ENCODE results near the gene UBLCP1.
"Not testable (repeated sequence)": the region's sequence is repeated elsewhere in the genome, so short reads cannot be mapped to it uniquely, and the experiment has no call there.

Gene UBLCP1

GRCh38 chr5:159244890-159245289 lies 18.2 kb upstream of the UBLCP1 start:
- no peaks in the 10 kb centered on the region for H3K9me3 ChIP-seq (ENCODE audit: control insufficient read depth, low read length)
- H3K27me3 ChIP-seq (ENCODE audit: control insufficient read depth, insufficient read depth, low read length, poor library complexity, severe bottlenecking): peaks cover 17% of the 10 kb centered on the region
- no peaks in the 10 kb centered on the region for H3K4me1 ChIP-seq (ENCODE audit: control insufficient read depth, insufficient read depth, low read length)
- no peak overlapping the region for H3K4me3 ChIP-seq (ENCODE audit: insufficient read depth, low read depth, low read length)
- H3K36me3 ChIP-seq (ENCODE audit: control insufficient read depth, insufficient read depth, low read length): no peaks in the 10 kb centered on the region
- no peak overlapping the region for H3K27ac ChIP-seq (ENCODE audit: insufficient read depth, low read depth, low read length, poor library complexity, severe bottlenecking)

GRCh38 chr5:159249158-159249557 lies 13.9 kb upstream of the UBLCP1 start:
- H3K4me1 ChIP-seq (ENCODE audit: control insufficient read depth, insufficient read depth, low read length): no peaks in the 10 kb centered on the region
- peaks cover 17% of the 10 kb centered on the region for H3K27me3 ChIP-seq (ENCODE audit: control insufficient read depth, insufficient read depth, low read length, poor library complexity, severe bottlenecking)
- H3K36me3 ChIP-seq (ENCODE audit: control insufficient read depth, insufficient read depth, low read length): no peaks in the 10 kb centered on the region
- H3K27ac ChIP-seq (ENCODE audit: insufficient read depth, low read depth, low read length, poor library complexity, severe bottlenecking): no peak overlapping the region
- H3K4me3 ChIP-seq (ENCODE audit: insufficient read depth, low read depth, low read length): no peak overlapping the region
- WGBS, 2 experiments: 80% methylated on average over 1 of the region's 2 CpGs
- no peaks in the 10 kb centered on the region for H3K9me3 ChIP-seq (ENCODE audit: control insufficient read depth, low read length)

GRCh38 chr5:159252195-159252594 lies 10.9 kb upstream of the UBLCP1 start:
- no peaks in the 10 kb centered on the region for H3K9me3 ChIP-seq (ENCODE audit: control insufficient read depth, low read length)
- no peaks in the 10 kb centered on the region for H3K4me1 ChIP-seq (ENCODE audit: control insufficient read depth, insufficient read depth, low read length)
- H3K27me3 ChIP-seq (ENCODE audit: control insufficient read depth, insufficient read depth, low read length, poor library complexity, severe bottlenecking): peaks cover 32% of the 10 kb centered on the region
- no peak overlapping the region for H3K27ac ChIP-seq (ENCODE audit: insufficient read depth, low read depth, low read length, poor library complexity, severe bottlenecking)
- 0% methylated on average over 1 of the region's 1 CpG for WGBS, 2 experiments
- no peaks in the 10 kb centered on the region for H3K36me3 ChIP-seq (ENCODE audit: control insufficient read depth, insufficient read depth, low read length)
- no peak overlapping the region for H3K4me3 ChIP-seq (ENCODE audit: insufficient read depth, low read depth, low read length)

GRCh38 chr5:159257007-159257406 lies 6.1 kb upstream of the UBLCP1 start:
- H3K4me3 ChIP-seq (ENCODE audit: insufficient read depth, low read depth, low read length): no peak overlapping the region
- peaks cover 46% of the 10 kb centered on the region for H3K27me3 ChIP-seq (ENCODE audit: control insufficient read depth, insufficient read depth, low read length, poor library complexity, severe bottlenecking)
- H3K9me3 ChIP-seq (ENCODE audit: control insufficient read depth, low read length): no peaks in the 10 kb centered on the region
- no peaks in the 10 kb centered on the region for H3K4me1 ChIP-seq (ENCODE audit: control insufficient read depth, insufficient read depth, low read length)
- no peak overlapping the region for H3K27ac ChIP-seq (ENCODE audit: insufficient read depth, low read depth, low read length, poor library complexity, severe bottlenecking)
- H3K36me3 ChIP-seq (ENCODE audit: control insufficient read depth, insufficient read depth, low read length): no peaks in the 10 kb centered on the region

GRCh38 chr5:159257629-159258283 lies 5.3 kb upstream of the UBLCP1 start:
- 81 to 82% methylated on average over 4 to 5 of the region's 6 CpGs for WGBS, 2 experiments
- Histone ChIP-seq H3K4me1 (ENCODE audit: control insufficient read depth, insufficient read depth, low read length) (no peaks in the 10 kb centered on the region), H3K4me3 (ENCODE audit: insufficient read depth, low read depth, low read length) (no peak overlapping the region), H3K36me3 (ENCODE audit: control insufficient read depth, insufficient read depth, low read length) (no peaks in the 10 kb centered on the region), H3K9me3 (ENCODE audit: control insufficient read depth, low read length) (no peaks in the 10 kb centered on the region), H3K27me3 (ENCODE audit: control insufficient read depth, insufficient read depth, low read length, poor library complexity, severe bottlenecking) (peaks cover 47% of the 10 kb centered on the region), H3K27ac (ENCODE audit: insufficient read depth, low read depth, low read length, poor library complexity, severe bottlenecking) (no peak overlapping the region)

GRCh38 chr5:159258361-159258760 lies 4.7 kb upstream of the UBLCP1 start:
- H3K9me3 ChIP-seq (ENCODE audit: control insufficient read depth, low read length): no peaks in the 10 kb centered on the region
- H3K4me1 ChIP-seq (ENCODE audit: control insufficient read depth, insufficient read depth, low read length): no peaks in the 10 kb centered on the region
- H3K4me3 ChIP-seq (ENCODE audit: insufficient read depth, low read depth, low read length): no peak overlapping the region
- H3K36me3 ChIP-seq (ENCODE audit: control insufficient read depth, insufficient read depth, low read length): no peaks in the 10 kb centered on the region
- WGBS, 2 experiments: 94 to 95% methylated on average over 2 of the region's 2 CpGs
- H3K27ac ChIP-seq (ENCODE audit: insufficient read depth, low read depth, low read length, poor library complexity, severe bottlenecking): no peak overlapping the region
- H3K27me3 ChIP-seq (ENCODE audit: control insufficient read depth, insufficient read depth, low read length, poor library complexity, severe bottlenecking): peaks cover 47% of the 10 kb centered on the region

GRCh38 chr5:159260212-159260611 lies 2.9 kb upstream of the UBLCP1 start:
- not testable (repeated sequence) for H3K36me3 ChIP-seq (ENCODE audit: control insufficient read depth, insufficient read depth, low read length); H3K4me1 ChIP-seq (ENCODE audit: control insufficient read depth, insufficient read depth, low read length); H3K27ac ChIP-seq (ENCODE audit: insufficient read depth, low read depth, low read length, poor library complexity, severe bottlenecking); H3K9me3 ChIP-seq (ENCODE audit: control insufficient read depth, low read length); H3K4me3 ChIP-seq (ENCODE audit: insufficient read depth, low read depth, low read length)
- WGBS, 2 experiments: 64 to 67% methylated on average over 3 to 4 of the region's 4 CpGs
- H3K27me3 ChIP-seq (ENCODE audit: control insufficient read depth, insufficient read depth, low read length, poor library complexity, severe bottlenecking): peaks cover 40% of the 10 kb centered on the region

GRCh38 chr5:159262472-159262858 lies 625 bp upstream of the UBLCP1 start:
- Histone ChIP-seq H3K9me3 (ENCODE audit: control insufficient read depth, low read length) (no peaks in the 10 kb centered on the region), H3K4me3 (ENCODE audit: insufficient read depth, low read depth, low read length) (peak overlapping the region; percentile 96), H3K4me1 (ENCODE audit: control insufficient read depth, insufficient read depth, low read length) (peaks cover 6% of the 10 kb centered on the region), H3K36me3 (ENCODE audit: control insufficient read depth, insufficient read depth, low read length) (no peaks in the 10 kb centered on the region), H3K27ac (ENCODE audit: insufficient read depth, low read depth, low read length, poor library complexity, severe bottlenecking) (no peak overlapping the region), H3K27me3 (ENCODE audit: control insufficient read depth, insufficient read depth, low read length, poor library complexity, severe bottlenecking) (peaks cover 21% of the 10 kb centered on the region)
- WGBS, 2 experiments: 53 to 55% methylated on average over 10 of the region's 10 CpGs

- Histone ChIP-seq H3K27me3 (ENCODE audit: control insufficient read depth, insufficient read depth, low read length, poor library complexity, severe bottlenecking) (peaks cover 16% of the 10 kb centered on the region), H3K36me3 (ENCODE audit: control insufficient read depth, insufficient read depth, low read length) (no peaks in the 10 kb centered on the region), H3K4me3 (ENCODE audit: insufficient read depth, low read depth, low read length) (peak overlapping the region; percentile 96), H3K27ac (ENCODE audit: insufficient read depth, low read depth, low read length, poor library complexity, severe bottlenecking) (no peak overlapping the region), H3K9me3 (ENCODE audit: control insufficient read depth, low read length) (no peaks in the 10 kb centered on the region), H3K4me1 (ENCODE audit: control insufficient read depth, insufficient read depth, low read length) (peaks cover 6% of the 10 kb centered on the region)
- WGBS, 2 experiments: 5 to 6% methylated on average over 10 of the region's 10 CpGs
Observed at GRCh38 chr5:159263569-159263905, 447 bp downstream of the UBLCP1 start.

GRCh38 chr5:159266764-159267163 lies 3.7 kb downstream of the UBLCP1 start:
- not testable (repeated sequence) for H3K27me3 ChIP-seq (ENCODE audit: control insufficient read depth, insufficient read depth, low read length, poor library complexity, severe bottlenecking); H3K4me3 ChIP-seq (ENCODE audit: insufficient read depth, low read depth, low read length); H3K9me3 ChIP-seq (ENCODE audit: control insufficient read depth, low read length); H3K27ac ChIP-seq (ENCODE audit: insufficient read depth, low read depth, low read length, poor library complexity, severe bottlenecking); H3K4me1 ChIP-seq (ENCODE audit: control insufficient read depth, insufficient read depth, low read length); H3K36me3 ChIP-seq (ENCODE audit: control insufficient read depth, insufficient read depth, low read length)
- WGBS, 2 experiments: 96 to 98% methylated on average over 2 of the region's 2 CpGs

GRCh38 chr5:159269723-159270122 lies 6.6 kb downstream of the UBLCP1 start:
- no peaks in the 10 kb centered on the region for H3K9me3 ChIP-seq (ENCODE audit: control insufficient read depth, low read length)
- WGBS, 2 experiments: 85 to 100% methylated on average over 1 to 2 of the region's 2 CpGs
- no peak overlapping the region for H3K4me3 ChIP-seq (ENCODE audit: insufficient read depth, low read depth, low read length)
- no peaks in the 10 kb centered on the region for H3K27me3 ChIP-seq (ENCODE audit: control insufficient read depth, insufficient read depth, low read length, poor library complexity, severe bottlenecking)
- H3K36me3 ChIP-seq (ENCODE audit: control insufficient read depth, insufficient read depth, low read length): peaks cover 6% of the 10 kb centered on the region
- no peak overlapping the region for H3K27ac ChIP-seq (ENCODE audit: insufficient read depth, low read depth, low read length, poor library complexity, severe bottlenecking)
- no peaks in the 10 kb centered on the region for H3K4me1 ChIP-seq (ENCODE audit: control insufficient read depth, insufficient read depth, low read length)
